Measurements from ENCODE around the gene TMEM89.

TMEM89 gene

GRCh38 chr3:48595526-48596121 is 25.9 kb downstream of the TMEM89 start:
- Histone ChIP-seq H2BK5ac (ENCODE audit: low read length) (no peak overlapping the region), H2BK15ac (ENCODE audit: low read length) (no peak overlapping the region), H3K27me3 (ENCODE audit: control insufficient read depth in 3 of 3, insufficient read depth in 3 of 3, low read depth in 1 of 3, low read length in 3 of 3) (no peaks in the 10 kb centered on the region), H3K4me1 (ENCODE audit: control insufficient read depth in 2 of 2, insufficient read depth in 1 of 2, low read depth in 1 of 2, low read length in 2 of 2) (peaks cover 0 to 11% of the 10 kb centered on the region in 2 donors), H3K4ac (ENCODE audit: low read length) (no peak overlapping the region), H2AK5ac (ENCODE audit: low read depth, low read length) (no peak overlapping the region), H3K9ac (ENCODE audit: low read depth, low read length, poor library complexity) (no peak overlapping the region), H3K14ac (ENCODE audit: low read length) (no peak overlapping the region), H3K4me2 (ENCODE audit: insufficient read depth, low read length, poor library complexity, severe bottlenecking) (no peak overlapping the region), H3K18ac (ENCODE audit: low read length) (peak overlapping the region; percentile 53), H3K23ac (ENCODE audit: low read depth, low read length, poor library complexity) (peak overlapping the region; percentile 59), H3K27ac (replicated peaks; ENCODE audit: low read length) (no peak overlapping the region), H2BK12ac (ENCODE audit: low read length) (no peak overlapping the region), H3K4me3 (ENCODE audit: low read length in 2 of 2) (peak overlapping the region in 1 of 2 donors; percentile 38), H2BK120ac (ENCODE audit: low read depth, low read length) (no peak overlapping the region), H2AFZ (ENCODE audit: low read length) (no peak overlapping the region), H4K8ac (ENCODE audit: low read depth, low read length) (no peak overlapping the region), H3K36me3 (replicated peaks in 1 of 2; ENCODE audit: control insufficient read depth in 2 of 2, insufficient read depth in 2 of 2, low read length in 2 of 2) (peaks cover 33 to 40% of the 10 kb centered on the region in 2 donors), H4K91ac (ENCODE audit: low read depth, low read length, poor library complexity) (peak overlapping the region; percentile 31), H3K79me1 (ENCODE audit: low read depth, low read length) (no peaks in the 10 kb centered on the region), H3K9me3 (replicated peaks in 1 of 2; ENCODE audit: control insufficient read depth in 2 of 2, insufficient read depth in 1 of 2, low read depth in 1 of 2, low read length in 2 of 2) (no peaks in the 10 kb centered on the region)
- WGBS, 2 donors (ENCODE audit: extremely low coverage in 2 of 2, insufficient read length in 2 of 2, insufficient replicate concordance in 1 of 2) = no CpG with 5 or more reads among the region's 10 CpGs
- DNase-seq (ENCODE audit: low spot score) = no peak

- Histone ChIP-seq H2AFZ (ENCODE audit: low read length) (no peak within 1 kb of the TSS), H3K4me3 (ENCODE audit: low read length in 2 of 2) (peak within 1 kb of the TSS in 1 of 2 donors; percentile 38), H3K4me1 (ENCODE audit: control insufficient read depth in 2 of 2, insufficient read depth in 1 of 2, low read depth in 1 of 2, low read length in 2 of 2) (peaks cover 0 to 11% of the 10 kb centered on the region in 2 donors), H3K18ac (ENCODE audit: low read length) (peak within 1 kb of the TSS; percentile 88), H2BK12ac (ENCODE audit: low read length) (no peak within 1 kb of the TSS), H3K4ac (ENCODE audit: low read length) (peak within 1 kb of the TSS; percentile 71), H3K4me2 (ENCODE audit: insufficient read depth, low read length, poor library complexity, severe bottlenecking) (peak within 1 kb of the TSS; percentile 26), H3K27me3 (ENCODE audit: control insufficient read depth in 3 of 3, insufficient read depth in 3 of 3, low read depth in 1 of 3, low read length in 3 of 3) (no peaks in the 10 kb centered on the region), H3K14ac (ENCODE audit: low read length) (peak within 1 kb of the TSS; percentile 77), H3K9ac (ENCODE audit: low read depth, low read length, poor library complexity) (peak within 1 kb of the TSS; percentile 64), H3K36me3 (replicated peaks in 1 of 2; ENCODE audit: control insufficient read depth in 2 of 2, insufficient read depth in 2 of 2, low read length in 2 of 2) (peaks cover 28 to 34% of the 10 kb centered on the region in 2 donors), H3K79me1 (ENCODE audit: low read depth, low read length) (no peaks in the 10 kb centered on the region), H2AK5ac (ENCODE audit: low read depth, low read length) (peak within 1 kb of the TSS; percentile 78), H3K23ac (ENCODE audit: low read depth, low read length, poor library complexity) (peak within 1 kb of the TSS; percentile 86), H2BK15ac (ENCODE audit: low read length) (peak within 1 kb of the TSS; percentile 51), H3K9me3 (replicated peaks in 1 of 2; ENCODE audit: control insufficient read depth in 2 of 2, insufficient read depth in 1 of 2, low read depth in 1 of 2, low read length in 2 of 2) (no peaks in the 10 kb centered on the region), H4K8ac (ENCODE audit: low read depth, low read length) (no peak within 1 kb of the TSS), H2BK5ac (ENCODE audit: low read length) (no peak within 1 kb of the TSS), H4K91ac (ENCODE audit: low read depth, low read length, poor library complexity) (peak within 1 kb of the TSS; percentile 35), H3K27ac (replicated peaks; ENCODE audit: low read length) (no peak within 1 kb of the TSS), H2BK120ac (ENCODE audit: low read depth, low read length) (no peak within 1 kb of the TSS)
- no peak for DNase-seq (ENCODE audit: low spot score)
- no CpG with 5 or more reads among the region's 35 CpGs for WGBS, 2 donors (ENCODE audit: extremely low coverage in 2 of 2, insufficient read length in 2 of 2, insufficient replicate concordance in 1 of 2)
Measured at GRCh38 chr3:48595075-48595525, 26.5 kb downstream of the TMEM89 start, which contains the start of gene COL7A1. Gene COL7A1 (minus strand): TSS chr3:48595329. CDS start chr3:48595159, 170 bp downstream.

- Histone ChIP-seq H3K14ac (ENCODE audit: low read length) (peak overlapping the region; percentile 77), H3K9me3 (replicated peaks in 1 of 2; ENCODE audit: control insufficient read depth in 2 of 2, insufficient read depth in 1 of 2, low read depth in 1 of 2, low read length in 2 of 2) (no peaks in the 10 kb centered on the region), H3K4me2 (ENCODE audit: insufficient read depth, low read length, poor library complexity, severe bottlenecking) (peak overlapping the region; percentile 26), H4K91ac (ENCODE audit: low read depth, low read length, poor library complexity) (peak overlapping the region; percentile 35), H3K36me3 (replicated peaks in 1 of 2; ENCODE audit: control insufficient read depth in 2 of 2, insufficient read depth in 2 of 2, low read length in 2 of 2) (peaks cover 22 to 29% of the 10 kb centered on the region in 2 donors), H2AK5ac (ENCODE audit: low read depth, low read length) (peak overlapping the region; percentile 78), H2BK120ac (ENCODE audit: low read depth, low read length) (no peak overlapping the region), H3K9ac (ENCODE audit: low read depth, low read length, poor library complexity) (peak overlapping the region; percentile 51), H3K23ac (ENCODE audit: low read depth, low read length, poor library complexity) (peak overlapping the region; percentile 86), H3K4ac (ENCODE audit: low read length) (peak overlapping the region; percentile 71), H3K27me3 (ENCODE audit: control insufficient read depth in 3 of 3, insufficient read depth in 3 of 3, low read depth in 1 of 3, low read length in 3 of 3) (no peaks in the 10 kb centered on the region), H3K4me1 (ENCODE audit: control insufficient read depth in 2 of 2, insufficient read depth in 1 of 2, low read depth in 1 of 2, low read length in 2 of 2) (peaks cover 0 to 11% of the 10 kb centered on the region in 2 donors), H3K27ac (replicated peaks; ENCODE audit: low read length) (no peak overlapping the region), H2BK5ac (ENCODE audit: low read length) (no peak overlapping the region), H3K18ac (ENCODE audit: low read length) (peak overlapping the region; percentile 88), H2BK12ac (ENCODE audit: low read length) (no peak overlapping the region), H2BK15ac (ENCODE audit: low read length) (peak overlapping the region; percentile 51), H3K79me1 (ENCODE audit: low read depth, low read length) (no peaks in the 10 kb centered on the region), H3K4me3 (ENCODE audit: low read length in 2 of 2) (no peak overlapping the region), H2AFZ (ENCODE audit: low read length) (no peak overlapping the region), H4K8ac (ENCODE audit: low read depth, low read length) (no peak overlapping the region)
- no peak for DNase-seq (ENCODE audit: low spot score)
- no CpG with 5 or more reads among the region's 39 CpGs for WGBS, 2 donors (ENCODE audit: extremely low coverage in 2 of 2, insufficient read length in 2 of 2, insufficient replicate concordance in 1 of 2)
Measured at GRCh38 chr3:48594417-48595049, 27.0 kb downstream of the TMEM89 start.

- DNase-seq (ENCODE audit: low spot score) = no peak
- Histone ChIP-seq H3K4me3 (ENCODE audit: low read length in 2 of 2) (no peak overlapping the region), H2AFZ (ENCODE audit: low read length) (no peak overlapping the region), H3K4ac (ENCODE audit: low read length) (no peak overlapping the region), H2BK120ac (ENCODE audit: low read depth, low read length) (no peak overlapping the region), H3K27me3 (ENCODE audit: control insufficient read depth in 3 of 3, insufficient read depth in 3 of 3, low read depth in 1 of 3, low read length in 3 of 3) (no peaks in the 10 kb centered on the region), H3K9ac (ENCODE audit: low read depth, low read length, poor library complexity) (no peak overlapping the region), H2AK5ac (ENCODE audit: low read depth, low read length) (peak overlapping the region; percentile 21), H3K18ac (ENCODE audit: low read length) (no peak overlapping the region), H4K91ac (ENCODE audit: low read depth, low read length, poor library complexity) (no peak overlapping the region), H3K14ac (ENCODE audit: low read length) (no peak overlapping the region), H3K27ac (replicated peaks; ENCODE audit: low read length) (no peak overlapping the region), H3K23ac (ENCODE audit: low read depth, low read length, poor library complexity) (no peak overlapping the region), H3K4me1 (ENCODE audit: control insufficient read depth in 2 of 2, insufficient read depth in 1 of 2, low read depth in 1 of 2, low read length in 2 of 2) (peaks cover 0 to 11% of the 10 kb centered on the region in 2 donors), H3K9me3 (replicated peaks in 1 of 2; ENCODE audit: control insufficient read depth in 2 of 2, insufficient read depth in 1 of 2, low read depth in 1 of 2, low read length in 2 of 2) (no peaks in the 10 kb centered on the region), H3K4me2 (ENCODE audit: insufficient read depth, low read length, poor library complexity, severe bottlenecking) (no peak overlapping the region), H3K36me3 (replicated peaks in 1 of 2; ENCODE audit: control insufficient read depth in 2 of 2, insufficient read depth in 2 of 2, low read length in 2 of 2) (peaks cover 11 to 17% of the 10 kb centered on the region in 2 donors), H2BK5ac (ENCODE audit: low read length) (no peak overlapping the region), H3K79me1 (ENCODE audit: low read depth, low read length) (peaks cover 3% of the 10 kb centered on the region), H2BK15ac (ENCODE audit: low read length) (no peak overlapping the region), H2BK12ac (ENCODE audit: low read length) (no peak overlapping the region), H4K8ac (ENCODE audit: low read depth, low read length) (no peak overlapping the region)
- no CpG with 5 or more reads among the region's 9 CpGs for WGBS, 2 donors (ENCODE audit: extremely low coverage in 2 of 2, insufficient read length in 2 of 2, insufficient replicate concordance in 1 of 2)
Measured at GRCh38 chr3:48593337-48593736, 28.2 kb downstream of the TMEM89 start.

Data from neuronal stem cell (in vitro differentiated cells).